ENCODE measurements around the gene TMEM258.

TMEM258 gene

GRCh38 chr11:61817471-61818202, 25.2 kb upstream of the TMEM258 start:
- DNase-seq: no peak

- peak; percentile 95 for DNase-seq
These were observed 24.5 kb upstream of the TMEM258 start, which contains the start of gene FADS1 for GRCh38 chr11:61816736-61817455. Gene FADS1, minus strand, starts transcription at chr11:61817003. Its CDS starts 74 bp downstream, at chr11:61816929.

- peak; percentile 64 for DNase-seq
These were observed 23.7 kb upstream of the TMEM258 start for GRCh38 chr11:61815790-61816735.

GRCh38 chr11:61814958-61815789, 22.8 kb upstream of the TMEM258 start:
- DNase-seq: peak; percentile 91

- no peak for DNase-seq
These were observed 22.0 kb upstream of the TMEM258 start for GRCh38 chr11:61814247-61814957.

- no peak for DNase-seq
These were observed 20.5 kb upstream of the TMEM258 start for GRCh38 chr11:61812736-61813411.

GRCh38 chr11:61811831-61812230, 19.4 kb upstream of the TMEM258 start:
- no peak for DNase-seq

GRCh38 chr11:61810671-61811175, 18.3 kb upstream of the TMEM258 start:
- no peak for DNase-seq

- DNase-seq: no peak
These were observed 14.4 kb upstream of the TMEM258 start for GRCh38 chr11:61806785-61807184.

- DNase-seq: no peak
These were observed 12.7 kb upstream of the TMEM258 start for GRCh38 chr11:61805146-61805545.

GRCh38 chr11:61803889-61804647, 11.7 kb upstream of the TMEM258 start:
- peak; percentile 32 for DNase-seq

GRCh38 chr11:61802605-61803004, 10.2 kb upstream of the TMEM258 start:
- DNase-seq: no peak

- no peak for DNase-seq
These were observed 8.2 kb upstream of the TMEM258 start for GRCh38 chr11:61800331-61801281.

GRCh38 chr11:61799665-61800284, 7.4 kb upstream of the TMEM258 start:
- DNase-seq: no peak

GRCh38 chr11:61797263-61797944, 5.0 kb upstream of the TMEM258 start:
- DNase-seq: peak; percentile 68

- DNase-seq: no peak
These were observed 3.6 kb upstream of the TMEM258 start for GRCh38 chr11:61795876-61796526.

GRCh38 chr11:61795459-61795858, 3.1 kb upstream of the TMEM258 start:
- no peak for DNase-seq
